Fibroblast of the aortic adventitia (primary cell): Measurements from ENCODE around the gene GPC4. TPM values are rescaled to one million over a fixed set of nuclear protein-coding genes. Genes with fewer than 3 reads are reported as not detected.
A peak's percentile ranks its signal among the peaks of the same experiment; 100 is the strongest.

Experiments
- DNase-seq: peaks from one replicate; pipeline ENCODE4 v3.0.0-alpha.2; 2010; ENCODE audit warnings: low read depth
- H3K4me3 ChIP-seq: 2 replicates; pipeline ENCODE4 v1.5.1; 2011; ENCODE audit warnings: low read depth, mild to moderate bottlenecking, control low read depth, low read length, moderate library complexity
- CTCF ChIP-seq: IDR thresholded peaks from 2 replicates; pipeline ENCODE4 v1.5.1; 2011; ENCODE audit warnings: mild to moderate bottlenecking, low read length, control low read depth, inconsistent platforms; ENCODE audit not compliant: insufficient read depth
- total RNA-seq: library from RNA; depleted of rRNA; stranded (reverse); fragments of >200 nt; gene quantifications from 2 replicates; pipeline ENCODE4 v1.2.3, GENCODE V29; 2012; ENCODE audit warnings: low replicate concordance

Gene GPC4
- total RNA-seq, 1 donor: 0.54 TPM

DNA sequence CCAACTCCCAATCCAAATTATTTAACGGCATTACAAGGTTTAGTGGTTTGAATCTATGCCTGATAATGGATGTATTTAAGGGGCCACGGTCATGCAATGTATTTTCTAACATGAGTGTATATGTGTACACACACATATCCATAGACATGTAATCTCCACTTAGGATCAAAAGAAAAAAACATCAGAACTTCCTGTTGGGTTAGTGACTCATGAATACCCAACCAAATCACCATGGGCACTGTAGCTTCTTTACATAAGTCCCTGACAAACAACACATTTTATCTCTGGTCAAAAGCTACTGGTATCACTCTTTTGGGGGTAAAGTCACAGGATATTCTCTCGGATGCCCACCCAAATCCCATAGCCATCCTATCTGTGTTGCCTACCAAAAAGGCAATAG lies 160.6 kb downstream of the GPC4 start:
- DNase-seq: peak; percentile 7
- TF ChIP-seq CTCF: no peak

DNA sequence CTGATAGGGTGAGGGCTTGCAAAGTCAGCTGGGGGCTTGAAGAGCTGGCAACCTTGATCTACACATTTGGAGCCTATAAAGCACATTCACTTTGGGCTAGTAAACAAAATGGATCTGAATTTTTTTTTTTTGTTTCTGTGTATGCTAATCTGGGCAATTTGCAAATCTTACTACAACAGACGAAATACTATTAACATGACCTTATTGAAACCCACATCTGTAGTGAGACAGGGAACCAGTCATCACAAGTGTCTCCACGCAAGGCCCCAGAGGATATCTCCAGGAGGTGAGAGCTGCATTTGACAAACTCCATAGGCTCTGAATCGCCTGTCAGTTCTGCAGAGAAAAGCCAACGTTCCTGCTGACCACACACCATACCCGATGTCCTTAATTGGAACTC lies 164.1 kb downstream of the GPC4 start:
- no peak for DNase-seq
- no peak overlapping the region for H3K4me3 ChIP-seq
- no peak for TF ChIP-seq CTCF

More for the DNA sequence above, 160.6 kb downstream of the GPC4 start:
- no peak overlapping the region for H3K4me3 ChIP-seq

DNA sequence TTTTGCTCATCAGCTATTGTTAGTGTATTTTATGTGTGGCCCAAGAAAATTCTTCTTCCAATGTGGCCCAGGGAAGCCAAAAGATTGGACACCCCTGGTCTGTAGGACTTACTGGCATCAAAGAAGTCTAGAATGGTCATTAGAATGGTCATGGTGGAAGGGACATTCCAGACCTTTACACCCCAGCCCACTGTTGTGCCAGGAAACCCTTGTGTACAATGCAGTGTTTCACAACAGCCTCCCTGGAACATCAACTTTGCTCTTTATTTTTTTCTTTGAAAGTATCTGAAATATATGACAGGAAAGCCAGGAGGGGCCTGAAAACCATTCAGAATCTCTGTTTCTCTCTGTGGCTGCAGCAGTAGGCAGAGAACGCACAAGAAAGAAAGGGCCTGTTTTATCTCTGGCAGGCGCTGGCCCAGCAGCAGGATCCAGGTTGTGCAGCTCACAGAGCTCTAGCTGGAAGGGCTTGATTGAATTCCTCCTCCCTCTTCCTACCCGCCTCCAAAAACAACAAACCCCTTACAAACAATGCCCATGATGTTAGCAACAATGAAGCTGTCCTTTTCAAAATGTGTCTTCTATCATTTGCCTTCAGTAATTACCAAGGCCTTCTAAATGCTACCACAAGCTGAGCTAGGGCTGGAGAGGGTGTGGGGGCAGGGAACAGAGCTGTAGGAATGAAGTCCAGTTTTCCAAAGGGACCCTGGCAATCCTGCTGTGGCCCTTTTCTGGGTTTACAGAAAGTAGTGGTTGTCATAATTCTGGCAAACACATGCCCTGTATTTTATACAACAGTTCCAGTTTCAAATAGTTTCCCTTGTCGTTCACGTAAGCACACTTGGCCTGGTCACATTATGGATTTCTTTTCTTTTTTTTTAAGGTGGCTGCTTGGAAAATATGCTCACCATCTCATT lies 164.8 kb downstream of the GPC4 start:
- TF ChIP-seq CTCF: no peak
- H3K4me3 ChIP-seq: no peak overlapping the region
- peak; percentile 21 for DNase-seq

Other genes starting within 250 kb of the GPC4 start
- gene TFDP3, start 197.1 kb downstream of the GPC4 start, total RNA-seq: not detected in 2 replicates